WI38 (cell line): ENCODE measurements around the gene VEGFA.

Experiments used
- H3K4me3 ChIP-seq: 2 replicates; pipeline ENCODE4 v1.5.1; 2011; ENCODE audit warnings: low read depth, mild to moderate bottlenecking, control low read depth, low read length
- CTCF ChIP-seq: IDR thresholded peaks from 2 replicates; pipeline ENCODE4 v1.5.1; 2012; ENCODE audit warnings: low read depth, mild to moderate bottlenecking, control low read depth, low read length

The VEGFA gene

GRCh38 chr6:43809417-43810305 lies 39.6 kb downstream of the VEGFA start:
- no peak overlapping the region for H3K4me3 ChIP-seq
- TF ChIP-seq CTCF = no peak

- no peak for TF ChIP-seq CTCF
- no peak overlapping the region for H3K4me3 ChIP-seq
These were observed 41.1 kb downstream of the VEGFA start for GRCh38 chr6:43810965-43811732.

GRCh38 chr6:43811733-43812099 lies 41.7 kb downstream of the VEGFA start:
- TF ChIP-seq CTCF = no peak
- no peak overlapping the region for H3K4me3 ChIP-seq

- no peak for TF ChIP-seq CTCF
These were observed 43.0 kb downstream of the VEGFA start for GRCh38 chr6:43812850-43813578.

DNA sequence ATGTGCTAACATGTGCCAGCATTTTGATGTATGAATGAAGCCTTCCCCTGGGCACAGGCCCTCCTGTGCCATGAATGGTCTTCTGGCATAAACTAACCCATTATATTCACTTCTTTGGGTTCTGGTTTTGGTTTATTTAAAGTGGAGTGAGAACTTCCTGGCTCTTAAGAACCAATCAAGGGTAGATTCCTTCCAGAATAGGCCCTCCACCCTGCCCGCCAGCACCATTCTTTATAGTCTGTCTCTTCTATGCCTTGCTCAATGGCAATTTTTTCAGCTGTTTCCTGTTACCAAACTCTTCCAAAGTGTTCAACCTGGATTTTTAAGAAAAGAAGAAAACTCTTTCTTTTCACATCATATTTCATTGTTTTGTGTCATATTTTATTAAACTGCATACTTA lies 44.1 kb downstream of the VEGFA start:
- TF ChIP-seq CTCF = no peak
- no peak overlapping the region for H3K4me3 ChIP-seq

More at GRCh38 chr6:43812850-43813578, 43.0 kb downstream of the VEGFA start:
- H3K4me3 ChIP-seq = no peak overlapping the region

DNA sequence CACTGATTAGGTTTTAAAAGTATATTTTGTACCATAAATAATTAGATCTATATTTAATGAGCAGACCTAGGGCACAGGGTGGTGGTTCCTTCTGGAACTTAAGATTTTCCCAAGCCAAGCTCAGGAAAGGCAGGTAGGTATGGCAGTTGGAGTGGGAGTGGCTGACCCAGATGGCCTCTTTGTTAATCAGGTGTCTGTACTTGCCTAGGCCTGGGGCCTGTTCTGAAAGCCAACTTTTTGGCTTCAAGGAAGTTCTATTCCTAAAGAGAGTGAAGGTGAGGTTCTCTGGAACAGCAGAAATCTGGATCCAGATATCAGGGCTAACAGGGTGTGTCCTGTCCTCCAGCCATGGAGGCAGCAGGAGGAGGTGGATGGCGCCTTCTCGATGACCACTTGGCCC lies 44.9 kb downstream of the VEGFA start:
- TF ChIP-seq CTCF = no peak
- no peak overlapping the region for H3K4me3 ChIP-seq
